ENCODE results near the gene RELCH. TPM values are rescaled to one million over a fixed set of nuclear protein-coding genes. Genes with fewer than 3 reads are reported as not detected.

RELCH gene
- total RNA-seq, 1 donor from 2014 or later, result 23.0 TPM

GRCh38 chr18:62249478-62250097, 62.5 kb downstream of the RELCH start:
- no peak for DNase-seq (ENCODE audit: low spot score)

GRCh38 chr18:62250475-62250874, 63.4 kb downstream of the RELCH start:
- DNase-seq (ENCODE audit: low spot score), result no peak

- DNase-seq (ENCODE audit: low spot score), result no peak
These were observed 71.0 kb downstream of the RELCH start for GRCh38 chr18:62258093-62258492.

- DNase-seq (ENCODE audit: low spot score), result no peak
These were observed 71.6 kb downstream of the RELCH start for GRCh38 chr18:62258616-62259015.

- DNase-seq (ENCODE audit: low spot score), result no peak
These were observed 75.0 kb downstream of the RELCH start for GRCh38 chr18:62262061-62262460.

GRCh38 chr18:62264984-62265383, 77.9 kb downstream of the RELCH start:
- no peak for DNase-seq (ENCODE audit: low spot score)

GRCh38 chr18:62277045-62277444, 90.0 kb downstream of the RELCH start:
- no peak for DNase-seq (ENCODE audit: low spot score)

- no peak for DNase-seq (ENCODE audit: low spot score)
These were observed 92.5 kb downstream of the RELCH start for GRCh38 chr18:62279561-62279960.

- DNase-seq (ENCODE audit: low spot score), result no peak
These were observed 93.0 kb downstream of the RELCH start for GRCh38 chr18:62280058-62280457.

GRCh38 chr18:62280786-62281185, 93.7 kb downstream of the RELCH start:
- DNase-seq (ENCODE audit: low spot score), result no peak

GRCh38 chr18:62281684-62282083, 94.6 kb downstream of the RELCH start:
- DNase-seq (ENCODE audit: low spot score), result no peak

GRCh38 chr18:62282188-62282629, 95.2 kb downstream of the RELCH start:
- no peak for DNase-seq (ENCODE audit: low spot score)

GRCh38 chr18:62284637-62285036, 97.6 kb downstream of the RELCH start:
- no peak for DNase-seq (ENCODE audit: low spot score)

GRCh38 chr18:62285281-62285680, 98.2 kb downstream of the RELCH start:
- no peak for DNase-seq (ENCODE audit: low spot score)

GRCh38 chr18:62287781-62288664, 101.0 kb downstream of the RELCH start:
- DNase-seq (ENCODE audit: low spot score), result no peak

- no peak for DNase-seq (ENCODE audit: low spot score)
These were observed 101.6 kb downstream of the RELCH start for GRCh38 chr18:62288665-62289008.

- DNase-seq (ENCODE audit: low spot score), result no peak
These were observed 102.0 kb downstream of the RELCH start for GRCh38 chr18:62289047-62289446.

GRCh38 chr18:62294073-62294472, 107.0 kb downstream of the RELCH start:
- no peak for DNase-seq (ENCODE audit: low spot score)

GRCh38 chr18:62300359-62300963, 113.4 kb downstream of the RELCH start:
- DNase-seq (ENCODE audit: low spot score), result no peak

GRCh38 chr18:62301322-62301721, 114.3 kb downstream of the RELCH start:
- no peak for DNase-seq (ENCODE audit: low spot score)

- DNase-seq (ENCODE audit: low spot score), result no peak
These were observed 125.8 kb downstream of the RELCH start for GRCh38 chr18:62312851-62313250.

Data from mesenteric fat pad (tissue), 1 donor.